ENCODE results near the gene METTL17.

GRCh38 chr14:20971705-20972021 is 18.1 kb upstream of the METTL17 start:
- no peak for TF ChIP-seq CTCF (IDR thresholded peaks at IDR 0.05; ENCODE audit: poor library complexity)
- TF ChIP-seq EZH2phosphoT487 (IDR thresholded peaks at IDR 0.05; ENCODE audit: low read depth, severe bottlenecking, unreplicated experiment), result no peak
- no peak for TF ChIP-seq EZH2 (IDR thresholded peaks at IDR 0.05; ENCODE audit: borderline replicate concordance)

All from hepatocyte (in vitro differentiated cells).